Kidney tubule cell (primary cell): ENCODE data around the gene ANKMY1.

Experiments used
- DNase-seq: peaks from one replicate; pipeline ENCODE4 v3.0.0-alpha.2; 2018; ENCODE audit warnings: low spot score

ANKMY1 gene

DNA sequence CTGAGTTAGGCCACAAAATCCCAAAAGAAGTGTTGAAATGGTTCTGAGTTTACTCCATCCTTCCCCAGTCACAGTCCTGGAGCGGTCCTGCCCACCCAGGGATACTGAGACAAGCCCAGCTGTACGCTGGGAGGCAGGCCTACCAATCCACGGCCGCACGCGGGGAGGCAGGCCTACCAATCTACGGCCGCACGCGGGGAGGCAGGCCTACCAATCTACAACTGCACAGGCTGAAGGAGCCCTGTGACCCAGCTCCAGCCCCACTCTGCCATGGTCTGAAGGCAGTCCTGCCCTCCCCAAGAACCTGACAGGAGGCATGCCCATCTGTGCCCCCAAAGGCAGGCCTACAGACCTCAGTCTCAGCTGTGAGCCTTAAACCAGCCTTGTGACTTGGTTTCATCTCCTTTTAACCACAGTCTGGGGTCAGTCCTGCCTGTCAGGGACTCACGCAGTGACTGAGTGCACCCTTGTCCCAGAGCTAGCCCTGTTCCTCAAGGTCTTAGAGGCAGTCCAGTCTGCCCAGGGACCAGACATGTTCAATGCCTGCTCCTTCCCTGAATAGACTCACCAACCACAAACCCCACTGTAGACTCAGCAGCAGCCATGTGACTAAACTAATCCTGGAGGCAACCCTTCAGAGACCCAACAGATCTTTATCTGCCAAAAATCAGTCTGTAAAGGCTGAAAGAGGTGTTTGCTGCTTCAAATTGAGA, 85.6 kb downstream of the ANKMY1 start:
- no peak for DNase-seq

DNA sequence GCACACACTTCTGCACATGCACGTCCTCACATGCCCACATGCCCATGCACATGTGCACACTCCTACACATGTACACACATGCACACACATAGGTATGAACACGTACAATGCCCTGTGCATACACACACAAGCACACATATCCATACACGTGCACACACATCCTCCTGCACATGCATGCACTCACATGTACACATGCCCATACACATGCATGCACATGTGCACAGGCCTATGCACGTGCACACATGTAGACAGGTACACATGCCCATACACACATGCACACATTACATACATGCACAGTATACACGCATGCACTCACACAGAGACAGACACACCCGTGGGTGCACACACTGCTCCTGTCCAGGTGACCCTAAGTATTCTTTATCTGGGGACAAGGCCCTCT, 88.0 kb downstream of the ANKMY1 start:
- DNase-seq = no peak

DNA sequence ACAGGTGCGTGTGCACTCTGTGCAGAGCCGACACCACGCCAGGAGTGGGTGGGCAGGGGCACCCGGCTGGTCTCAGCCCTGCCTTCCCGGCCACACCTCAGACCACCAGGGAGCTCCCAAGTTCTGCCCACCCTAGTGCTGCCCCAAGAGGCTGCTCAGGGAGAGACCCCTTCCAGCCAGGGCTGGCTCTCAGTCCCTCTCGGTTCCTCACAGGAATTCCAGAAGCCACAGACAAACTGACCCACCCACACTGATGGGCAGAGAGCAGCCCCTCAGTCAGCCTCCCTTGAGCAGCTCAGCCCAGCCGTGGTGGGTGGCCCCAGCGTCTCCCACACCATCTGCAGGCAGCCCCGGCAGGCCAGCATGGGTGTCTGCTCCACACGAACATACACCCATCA, 88.5 kb downstream of the ANKMY1 start:
- no peak for DNase-seq

DNA sequence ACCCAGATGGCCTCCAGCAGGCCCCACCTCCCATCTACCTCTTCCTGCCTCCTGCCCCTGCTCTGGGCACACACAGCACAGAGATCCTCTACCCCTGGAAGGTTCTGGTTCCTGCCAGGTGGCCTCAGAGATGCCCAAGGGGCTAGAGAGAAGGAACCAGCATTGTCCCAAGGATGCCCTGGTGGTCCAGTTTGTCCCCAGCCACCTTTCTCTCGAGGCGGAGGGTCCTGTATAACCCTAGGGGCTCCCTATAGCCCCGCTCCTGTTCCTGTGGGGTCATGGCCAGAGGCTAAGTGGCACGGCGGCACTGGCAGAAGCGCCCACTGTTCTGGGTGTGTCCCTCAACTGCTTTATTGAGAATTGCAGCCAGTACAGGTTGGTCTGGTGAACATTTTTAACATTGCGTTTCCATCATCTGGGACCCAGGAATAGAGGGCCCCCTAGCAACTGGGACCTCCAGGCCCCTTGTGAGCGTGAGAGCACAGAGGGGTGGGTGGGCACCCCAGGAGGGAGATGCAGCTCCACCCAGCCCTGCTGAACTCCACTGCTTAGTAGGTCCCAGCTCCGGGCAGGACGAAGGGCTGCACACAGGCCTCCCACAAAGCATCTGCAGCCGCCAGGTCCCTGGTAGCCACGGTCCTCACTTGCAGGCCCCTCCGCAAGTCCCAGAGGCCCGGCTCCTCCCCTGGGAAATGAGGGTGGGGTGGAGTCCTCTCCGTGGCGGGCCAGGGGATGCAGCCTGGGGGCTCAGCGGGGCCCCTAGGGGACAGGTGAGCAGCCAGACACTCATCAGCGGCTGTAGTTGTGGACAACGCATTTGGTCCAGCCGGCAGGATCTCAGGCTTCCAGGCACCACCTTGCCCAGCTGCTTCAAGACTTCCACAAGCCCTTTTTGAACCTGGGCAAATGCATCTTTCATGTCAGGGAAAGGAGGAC, 89.2 kb downstream of the ANKMY1 start:
- no peak for DNase-seq

DNA sequence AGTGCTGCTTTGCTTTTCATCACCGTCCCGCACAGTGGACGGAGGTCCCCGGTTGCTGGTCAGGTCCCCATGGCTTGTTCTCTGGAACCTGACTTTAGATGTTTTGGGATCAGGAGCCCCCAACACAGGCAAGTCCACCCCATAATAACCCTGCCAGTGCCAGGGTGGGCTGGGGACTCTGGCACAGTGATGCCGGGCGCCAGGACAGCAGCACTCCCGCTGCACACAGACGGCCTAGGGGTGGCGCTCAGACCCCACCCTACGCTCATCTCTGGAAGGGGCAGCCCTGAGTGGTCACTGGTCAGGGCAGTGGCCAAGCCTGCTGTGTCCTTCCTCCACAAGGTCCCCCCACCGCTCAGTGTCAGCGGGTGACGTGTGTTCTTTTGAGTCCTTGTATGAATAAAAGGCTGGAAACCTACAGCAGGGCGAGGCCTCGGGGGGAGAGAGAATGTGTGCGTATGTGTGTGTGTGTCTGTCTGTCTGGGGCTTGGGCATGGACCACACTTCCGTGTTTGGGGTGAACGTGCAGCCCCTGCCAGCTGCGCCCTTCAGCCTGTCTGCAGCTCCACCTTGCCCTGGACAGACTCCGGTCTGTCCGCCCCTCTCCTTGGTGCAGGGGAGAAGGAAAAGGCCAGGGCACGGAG, 90.0 kb downstream of the ANKMY1 start:
- no peak for DNase-seq

DNA sequence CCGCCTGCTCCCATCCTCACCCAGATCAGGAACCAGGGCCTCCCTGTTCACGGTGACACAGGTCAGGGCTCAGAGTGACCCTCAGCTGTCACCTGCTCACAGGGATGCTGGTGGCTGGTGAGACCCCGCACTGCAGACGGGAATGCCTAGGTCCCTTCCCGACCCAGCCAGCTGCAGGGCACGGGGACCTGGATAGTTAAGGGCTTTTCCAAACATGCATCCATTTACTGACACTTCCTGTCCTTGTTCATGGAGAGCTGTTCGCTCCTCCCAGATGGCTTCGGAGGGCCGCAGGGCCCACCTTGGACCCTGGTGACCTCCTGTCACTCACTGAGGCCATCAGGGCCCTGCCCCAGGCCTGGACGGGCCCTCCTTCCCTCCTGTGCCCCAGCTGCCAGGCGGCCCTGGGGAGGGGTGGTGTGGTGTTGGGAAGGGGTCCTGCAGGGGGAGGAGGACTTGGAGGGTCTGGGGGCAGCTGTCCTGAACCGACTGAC, 90.6 kb downstream of the ANKMY1 start:
- no peak for DNase-seq

DNA sequence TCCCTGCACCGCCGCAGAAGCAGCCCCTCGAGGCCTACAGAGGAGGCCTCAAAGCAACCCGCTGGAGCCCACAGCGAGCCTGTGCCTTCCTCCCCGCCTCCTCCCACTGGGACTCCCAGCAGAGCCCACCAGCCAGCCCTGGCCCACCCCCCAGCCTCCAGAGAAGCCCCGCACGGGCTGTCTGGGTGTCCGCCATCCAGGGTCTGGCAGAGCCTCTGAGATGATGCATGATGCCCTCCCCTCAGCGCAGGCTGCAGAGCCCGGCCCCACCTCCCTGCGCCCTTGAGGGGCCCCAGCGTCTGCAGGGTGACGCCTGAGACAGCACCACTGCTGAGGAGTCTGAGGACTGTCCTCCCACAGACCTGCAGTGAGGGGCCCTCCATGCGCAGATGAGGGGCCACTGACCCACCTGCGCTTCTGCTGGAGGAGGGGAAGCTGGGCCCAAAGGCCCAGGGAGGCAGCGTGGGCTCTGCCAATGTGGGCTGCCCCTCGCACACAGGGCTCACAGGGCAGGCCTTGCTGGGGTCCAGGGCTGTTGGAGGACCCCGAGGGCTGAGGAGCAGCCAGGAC, 91.1 kb downstream of the ANKMY1 start:
- DNase-seq = no peak

DNA sequence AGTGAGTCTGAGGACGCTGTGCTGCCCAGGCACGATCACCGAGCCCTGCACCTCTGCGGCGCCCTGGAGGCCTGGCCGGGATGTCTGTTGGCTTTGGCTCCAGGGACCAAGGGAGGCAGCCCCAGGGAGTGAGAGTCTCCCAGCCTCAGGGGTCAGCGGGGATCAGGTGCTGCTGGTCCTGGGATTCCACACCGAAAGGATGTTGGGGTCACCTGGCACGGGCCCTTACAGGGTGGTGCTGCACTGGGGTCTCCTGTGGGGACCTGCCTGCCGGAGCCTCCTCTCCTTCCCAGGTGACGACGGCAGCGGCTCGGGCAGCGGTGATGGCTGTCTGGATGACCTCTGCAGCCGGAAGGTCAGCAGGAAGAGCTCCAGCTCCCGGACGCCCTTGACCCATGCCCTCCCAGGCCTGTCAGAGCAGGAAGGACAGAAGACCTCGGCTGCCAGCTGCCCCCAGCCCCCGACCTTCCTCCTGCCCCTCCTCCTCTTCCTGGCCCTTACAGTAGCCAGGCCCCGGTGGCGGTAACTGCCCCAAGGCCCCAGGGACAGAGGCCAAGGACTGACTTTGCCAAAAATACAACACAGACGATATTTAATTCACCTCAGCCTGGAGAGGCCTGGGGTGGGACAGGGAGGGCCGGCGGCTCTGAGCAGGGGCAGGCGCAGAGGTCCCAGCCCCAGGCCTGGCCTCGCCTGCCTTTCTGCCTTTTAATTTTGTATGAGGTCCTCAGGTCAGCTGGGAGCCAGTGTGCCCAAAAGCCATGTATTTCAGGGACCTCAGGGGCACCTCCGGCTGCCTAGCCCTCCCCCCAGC, 91.8 kb downstream of the ANKMY1 start:
- DNase-seq = no peak

DNA sequence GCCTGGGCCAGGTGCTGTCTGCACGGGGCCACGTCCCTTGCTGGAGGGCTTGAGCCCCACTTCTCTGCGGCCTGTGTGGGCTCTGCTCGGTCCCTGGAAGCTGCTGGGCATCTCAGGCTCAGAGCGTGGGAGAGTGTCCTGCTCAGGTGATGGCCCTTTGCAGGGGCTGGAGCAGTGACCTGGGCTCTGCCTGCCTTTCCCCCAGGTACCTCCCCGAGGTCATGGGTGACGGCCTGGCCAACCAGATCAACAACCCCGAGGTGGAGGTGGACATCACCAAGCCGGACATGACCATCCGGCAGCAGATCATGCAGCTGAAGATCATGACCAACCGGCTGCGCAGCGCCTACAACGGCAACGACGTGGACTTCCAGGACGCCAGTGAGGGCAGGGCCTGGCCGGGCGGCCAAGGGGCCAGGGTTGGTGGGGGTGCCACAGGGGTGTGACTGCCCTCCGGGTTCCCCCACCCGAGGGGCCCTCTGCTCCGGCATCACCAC, 92.5 kb downstream of the ANKMY1 start:
- DNase-seq = no peak

DNA sequence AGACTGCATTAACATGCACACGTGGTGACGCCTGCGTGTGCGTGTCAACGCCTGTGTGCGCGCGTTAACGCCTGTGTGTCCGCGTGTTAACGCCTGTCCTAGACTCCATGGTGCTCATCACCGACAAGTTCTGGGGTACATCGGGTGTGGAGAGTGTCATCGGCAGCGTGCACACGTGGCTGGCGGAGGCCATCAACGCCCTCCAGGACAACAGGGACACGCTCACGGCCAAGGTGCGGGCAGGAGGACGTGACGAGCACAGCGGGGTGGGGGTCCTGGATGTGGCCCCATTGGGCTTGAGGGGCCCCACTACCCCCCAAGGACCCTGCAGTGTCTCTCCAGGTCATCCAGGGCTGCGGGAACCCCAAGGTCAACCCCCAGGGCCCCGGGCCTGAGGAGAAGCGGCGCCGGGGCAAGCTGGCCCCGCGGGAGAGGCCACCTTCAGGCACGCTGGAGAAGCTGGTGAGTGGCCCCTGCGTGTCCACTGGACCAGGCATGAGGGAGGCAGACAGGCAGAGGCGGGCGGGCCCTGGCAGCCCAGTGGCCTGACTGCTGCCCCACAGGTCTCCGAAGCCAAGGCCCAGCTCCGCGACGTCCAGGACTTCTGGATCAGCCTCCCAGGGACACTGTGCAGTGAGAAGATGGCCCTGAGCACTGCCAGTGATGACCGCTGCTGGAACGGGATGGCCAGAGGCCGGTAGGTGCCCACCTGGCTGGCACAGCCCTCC, 93.1 kb downstream of the ANKMY1 start:
- DNase-seq = no peak

DNA sequence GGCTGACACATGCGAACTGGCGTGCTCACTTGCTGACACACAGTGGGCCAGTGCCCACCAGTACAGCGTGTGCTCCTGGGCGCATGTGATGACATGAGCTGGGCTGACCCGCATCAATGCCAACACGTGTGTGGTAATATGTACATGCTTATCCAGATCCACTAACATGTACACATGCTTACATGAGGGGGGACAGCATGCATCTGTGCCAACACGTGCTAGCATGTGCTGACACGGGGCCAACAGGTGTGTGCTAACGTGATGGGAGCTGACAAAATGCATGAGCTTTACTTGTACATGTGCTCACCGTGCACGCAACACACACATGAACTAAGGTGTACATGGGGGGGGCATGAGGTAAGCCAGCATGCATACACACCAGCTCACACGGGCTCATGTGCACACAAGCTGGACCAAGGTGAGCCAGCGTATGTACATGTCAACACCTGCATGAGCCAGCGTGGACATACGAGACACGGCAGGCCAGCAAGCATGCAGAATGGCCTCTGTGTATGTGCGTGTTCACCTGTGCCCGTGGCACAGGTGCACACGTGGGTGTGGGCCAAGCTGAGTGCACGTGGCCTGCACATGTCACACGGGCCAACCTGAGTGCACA, 93.8 kb downstream of the ANKMY1 start:
- no peak for DNase-seq

DNA sequence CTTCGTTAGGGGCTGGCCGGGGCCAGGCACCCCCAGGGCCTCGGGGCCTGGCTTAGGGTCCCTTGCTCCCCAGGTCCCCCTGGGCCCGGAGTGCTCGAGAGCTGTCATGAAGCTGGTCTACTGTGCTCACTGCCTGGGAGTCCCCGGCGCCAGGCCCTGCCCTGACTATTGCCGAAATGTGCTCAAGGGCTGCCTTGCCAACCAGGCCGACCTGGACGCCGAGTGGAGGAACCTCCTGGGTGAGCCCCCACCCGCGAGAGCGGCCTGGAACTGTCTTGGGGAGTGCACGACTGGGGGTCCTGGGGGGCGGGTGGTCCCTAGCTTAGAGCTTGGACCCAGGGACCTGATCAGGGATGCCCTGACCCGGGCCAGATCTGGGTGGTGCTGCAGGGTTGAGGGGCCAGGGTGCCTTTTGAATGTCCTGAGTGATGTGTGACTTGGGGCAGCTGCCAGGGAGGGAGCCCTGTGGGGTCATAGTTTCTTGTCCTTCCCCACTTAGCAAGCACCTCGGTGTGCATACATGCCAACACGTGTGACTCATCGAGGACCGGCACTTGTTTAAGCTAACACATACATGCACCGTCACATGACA, 94.4 kb downstream of the ANKMY1 start:
- DNase-seq = no peak

DNA sequence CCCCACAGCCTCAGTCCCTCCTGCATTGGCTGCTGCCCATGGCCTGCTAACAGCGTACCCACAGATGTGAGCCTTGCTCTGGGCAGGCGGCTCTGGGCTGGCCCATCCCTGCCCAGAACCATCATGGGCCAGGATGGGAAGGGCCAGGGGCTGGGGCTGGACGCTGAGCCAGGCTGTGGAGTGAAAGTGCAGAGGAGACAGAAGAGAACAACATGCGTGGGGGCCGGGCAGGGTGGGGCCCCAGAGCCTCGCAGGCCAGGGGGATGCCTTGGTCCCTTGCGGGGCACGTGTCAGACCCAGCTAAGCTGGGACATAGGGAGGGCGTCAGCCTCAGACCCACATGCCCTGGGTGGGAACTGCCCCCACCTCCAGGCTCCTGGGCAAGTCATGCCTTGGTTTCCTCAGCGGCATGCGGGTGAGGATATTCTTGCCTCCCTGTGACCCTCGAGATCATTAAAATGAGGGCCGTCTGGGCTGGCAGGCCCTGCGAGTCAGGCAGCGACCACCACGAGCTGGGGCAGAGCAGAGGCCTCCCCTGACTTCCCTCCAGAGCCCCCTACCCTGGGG, 95.0 kb downstream of the ANKMY1 start:
- no peak for DNase-seq

DNA sequence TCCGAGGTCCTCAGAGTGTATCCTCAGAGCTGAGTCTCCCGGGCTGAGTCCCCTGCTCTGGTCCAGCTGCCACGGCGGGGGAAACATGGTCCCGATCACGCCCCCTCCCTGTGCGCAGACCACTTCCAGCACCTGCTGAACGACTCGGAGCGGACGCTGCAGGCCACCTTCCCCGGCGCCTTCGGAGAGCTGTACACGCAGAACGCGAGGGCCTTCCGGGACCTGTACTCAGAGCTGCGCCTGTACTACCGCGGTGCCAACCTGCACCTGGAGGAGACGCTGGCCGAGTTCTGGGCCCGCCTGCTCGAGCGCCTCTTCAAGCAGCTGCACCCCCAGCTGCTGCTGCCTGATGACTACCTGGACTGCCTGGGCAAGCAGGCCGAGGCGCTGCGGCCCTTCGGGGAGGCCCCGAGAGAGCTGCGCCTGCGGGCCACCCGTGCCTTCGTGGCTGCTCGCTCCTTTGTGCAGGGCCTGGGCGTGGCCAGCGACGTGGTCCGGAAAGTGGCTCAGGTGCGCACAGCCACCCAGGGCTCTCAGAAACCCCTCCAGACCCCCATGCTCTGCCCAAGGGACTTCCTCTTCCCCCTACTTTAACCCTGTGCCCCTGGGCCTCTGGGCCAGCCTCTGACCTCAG, 95.6 kb downstream of the ANKMY1 start:
- no peak for DNase-seq

DNA sequence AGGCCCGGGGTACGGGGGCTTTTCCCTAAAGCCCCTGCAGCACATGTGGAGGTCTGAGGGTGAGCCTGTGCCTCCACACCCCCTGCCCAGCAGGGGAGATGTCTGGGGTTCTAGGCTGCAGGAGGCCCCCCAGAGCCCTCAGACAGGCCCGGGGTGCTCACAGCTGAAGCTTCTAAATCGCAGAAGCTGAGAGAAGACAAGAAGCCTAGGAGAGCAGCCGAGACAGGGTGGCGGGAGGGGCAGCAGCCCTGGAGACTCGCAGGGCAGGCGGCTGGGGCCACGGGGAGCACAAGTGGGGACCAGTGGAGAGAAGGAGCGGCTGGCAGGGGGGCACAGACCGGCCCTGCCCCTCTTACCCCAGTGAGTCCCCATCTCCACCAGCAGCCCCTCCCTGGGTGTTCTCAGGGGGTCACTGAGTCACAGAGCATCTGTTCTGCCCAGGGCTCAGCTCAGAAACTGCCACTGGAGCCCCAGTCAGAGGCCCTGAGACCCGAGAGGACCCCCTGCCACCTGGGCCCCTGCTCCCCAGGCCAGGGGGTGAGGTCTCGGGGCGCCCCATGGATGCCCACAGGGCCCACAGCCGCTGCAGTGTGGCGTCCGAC, 96.2 kb downstream of the ANKMY1 start:
- no peak for DNase-seq

DNA sequence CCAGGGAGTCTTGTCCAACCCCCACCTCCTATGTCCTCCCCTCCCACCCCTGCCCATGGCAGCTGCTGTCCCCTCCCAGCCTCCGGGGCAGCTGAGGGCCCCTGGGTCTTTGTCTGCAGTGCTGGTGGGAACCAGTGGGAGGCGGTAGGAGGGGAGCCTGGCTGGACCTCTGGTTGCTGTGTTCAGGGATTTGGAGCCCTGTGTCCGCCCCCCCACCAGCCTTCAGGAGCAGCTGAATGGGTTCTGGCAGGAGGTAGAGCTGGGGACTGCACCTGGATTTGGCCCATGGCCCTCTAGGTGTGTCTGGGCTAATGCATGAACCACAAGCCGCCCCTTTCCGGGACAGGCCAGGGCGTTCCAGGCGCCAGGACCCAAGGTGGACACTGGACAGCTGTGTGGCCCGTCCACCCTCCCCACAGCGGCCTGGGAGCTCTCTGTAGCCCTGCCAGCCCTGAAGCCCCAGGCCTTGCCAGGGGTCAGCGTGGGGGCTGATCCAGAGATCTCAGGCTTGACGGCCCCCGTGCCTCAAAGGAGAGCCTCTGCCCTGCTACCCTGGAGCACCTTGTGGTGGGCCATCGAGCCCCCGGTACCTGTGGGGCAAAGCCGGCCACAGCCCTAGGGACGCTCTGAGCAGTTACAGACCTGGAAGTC, 96.9 kb downstream of the ANKMY1 start:
- no peak for DNase-seq

DNA sequence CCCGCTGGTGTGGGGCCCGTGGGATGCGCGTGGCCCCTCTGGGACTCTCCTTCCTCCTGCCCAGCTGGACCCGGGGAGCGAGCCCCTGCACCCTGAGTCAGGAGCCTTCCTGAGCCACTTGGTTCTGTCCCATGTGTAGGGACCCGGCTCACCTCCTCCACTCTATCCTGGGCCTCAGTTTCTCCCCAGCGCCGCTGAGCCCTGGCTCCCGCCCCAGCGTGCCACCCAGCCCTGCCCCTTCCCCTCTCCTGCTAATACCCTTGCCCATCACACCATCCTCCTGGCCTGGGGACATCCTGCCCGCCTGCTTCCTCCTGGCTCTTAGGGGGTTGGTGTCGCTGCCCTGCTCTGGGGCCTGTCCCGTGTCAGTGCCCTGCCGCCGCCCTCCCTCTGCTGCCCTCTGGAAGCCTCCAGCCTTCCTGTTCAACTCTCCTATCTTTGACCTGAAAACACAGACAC, 97.5 kb downstream of the ANKMY1 start:
- DNase-seq = no peak
